Endothelial cell of umbilical vein (primary cell): ENCODE measurements around the gene TM9SF1. TPM values are rescaled to one million over a fixed set of nuclear protein-coding genes. Genes with fewer than 3 reads are reported as not detected.

Experiments used
- BruUV-seq: library from RNA; stranded (reverse); fragments of 400-500 nt; replicated peaks from 2 replicates; lab custom pipeline; 2021; lab: Mats Ljungman, UMichigan
- CTCF ChIA-PET: fragments of 300-600, 350-600 bp; sonication (Branson Sonifier 250); formaldehyde crosslinking; loops from one replicate; lab custom pipeline; 2021; ENCODE audit warnings: antibody characterized with exemption, inconsistent platforms; lab: Charles Lee
- POLR2A ChIA-PET: fragments of 300-600, 350-600 bp; sonication (Branson Sonifier 250); formaldehyde crosslinking; loops from one replicate; lab custom pipeline; 2021; ENCODE audit warnings: antibody characterized with exemption, inconsistent platforms; lab: Charles Lee
- DNase-seq: peaks from one replicate; pipeline ENCODE4 v3.0.0-alpha.2; 2011; ENCODE audit warnings: low read depth, low spot score
- FAIRE-seq: peaks from 2 replicates; lab custom pipeline; 2011; peaks lifted over from hg19 to GRCh38; lab: Jason Lieb, UNC
- H2AFZ ChIP-seq: 2 replicates; pipeline ENCODE4 v1.6.0; 2012; ENCODE audit warnings: low read depth, low read length, control low read depth, inconsistent platforms
- H3K27ac ChIP-seq: 2 replicates; pipeline ENCODE4 v1.5.1; 2011; ENCODE audit warnings: low read depth, mild to moderate bottlenecking, control low read depth, low read length, moderate library complexity; ENCODE audit not compliant: insufficient read depth
- H3K27me3 ChIP-seq, 2 experiments: 2 replicates each; pipeline versions ENCODE4 v1.6.0 to v1.6.1; 2011; ENCODE audit warnings: low read length in 2 of 2, mixed read lengths in 1 of 2; ENCODE audit not compliant: control insufficient read depth in 2 of 2, insufficient read depth in 2 of 2
- H3K36me3 ChIP-seq, 2 experiments: 2 replicates in 1 of 2; 3 replicates in 1 of 2; pipeline ENCODE4 v1.5.1; 2011; ENCODE audit warnings: low read length in 2 of 2, mild to moderate bottlenecking in 1 of 2, moderate library complexity in 1 of 2; ENCODE audit not compliant: control insufficient read depth in 2 of 2, insufficient read depth in 2 of 2; ENCODE audit errors: extremely low read depth in 1 of 2
- H3K4me1 ChIP-seq: 3 replicates; pipeline ENCODE4 v1.5.1; 2011; ENCODE audit warnings: mild to moderate bottlenecking, low read length; ENCODE audit not compliant: control insufficient read depth, insufficient read depth; ENCODE audit errors: extremely low read depth
- H3K4me2 ChIP-seq: 2 replicates; pipeline ENCODE4 v1.6.1; 2011; ENCODE audit warnings: low read length, control low read depth, mixed read lengths; ENCODE audit not compliant: insufficient read depth
- H3K4me3 ChIP-seq, 3 experiments: fragments of 200-600 bp in 1 of 3; sonication (generic), shearing (Covaris generic) in 1 of 3; replicated peaks in 1 of 3; 2 replicates each; pipeline ENCODE4 v1.5.1; 2011 to 2016; ENCODE audit warnings: control low read depth in 3 of 3, low read length in 3 of 3, mild to moderate bottlenecking in 2 of 3, inconsistent platforms in 1 of 3, low read depth in 1 of 3, moderate library complexity in 1 of 3; ENCODE audit not compliant: insufficient read depth in 1 of 3
- H3K79me2 ChIP-seq: 2 replicates; pipeline ENCODE4 v1.6.0; 2012; ENCODE audit warnings: low read length, inconsistent platforms; ENCODE audit not compliant: control insufficient read depth, insufficient read depth
- H3K9ac ChIP-seq: replicated peaks from 2 replicates; pipeline ENCODE3; 2011; ENCODE audit warnings: low read length, control low read depth; ENCODE audit not compliant: insufficient read depth; ENCODE audit errors: extremely low read depth
- H3K9me1 ChIP-seq: replicated peaks from 3 replicates; pipeline ENCODE4 v1.6.0; 2011; ENCODE audit warnings: mild to moderate bottlenecking, low read length; ENCODE audit not compliant: control insufficient read depth, insufficient read depth; ENCODE audit errors: extremely low read depth
- H3K9me3 ChIP-seq: replicated peaks from 2 replicates; pipeline ENCODE4 v1.5.1; 2012; ENCODE audit warnings: low read length, inconsistent platforms; ENCODE audit not compliant: control insufficient read depth, insufficient read depth
- H4K20me1 ChIP-seq: replicated peaks from 2 replicates; pipeline ENCODE3; 2011; ENCODE audit warnings: mild to moderate bottlenecking, low read length; ENCODE audit not compliant: control insufficient read depth, insufficient read depth; ENCODE audit errors: extremely low read depth
- EZH2 ChIP-seq: IDR thresholded peaks from 2 replicates; pipeline ENCODE4 v1.6.1; 2012; ENCODE audit warnings: borderline replicate concordance, low read depth, mild to moderate bottlenecking, moderate library complexity, low read length, inconsistent platforms; ENCODE audit not compliant: severe bottlenecking
- FOS ChIP-seq: IDR thresholded peaks from 2 replicates; pipeline ENCODE4 v1.6.1; 2011; ENCODE audit warnings: mild to moderate bottlenecking, low read length, moderate library complexity, borderline replicate concordance; ENCODE audit not compliant: insufficient read depth
- GATA2 ChIP-seq: IDR thresholded peaks from 2 replicates; pipeline ENCODE4 v1.7.0; 2011; ENCODE audit warnings: low read depth, mild to moderate bottlenecking, moderate library complexity, mixed read lengths, low read length; ENCODE audit not compliant: insufficient read length, insufficient read depth
- JUN ChIP-seq: IDR thresholded peaks from 2 replicates; pipeline ENCODE4 v1.6.1; 2011; ENCODE audit warnings: borderline replicate concordance, low read depth; ENCODE audit not compliant: insufficient read length, insufficient read depth
- MYC ChIP-seq: IDR thresholded peaks from one replicate; pipeline ENCODE4 v1.6.1; 2011; ENCODE audit warnings: mild to moderate bottlenecking, low read depth, low read length
- POLR2A ChIP-seq: IDR thresholded peaks from 2 replicates; pipeline ENCODE4 v1.6.1; 2012; ENCODE audit warnings: low read depth, mild to moderate bottlenecking, control low read depth, low read length
- POLR2AphosphoS5 ChIP-seq: IDR thresholded peaks from 2 replicates; pipeline ENCODE4 v1.6.1; 2012; ENCODE audit warnings: low read depth, mild to moderate bottlenecking, control low read depth, low read length, moderate library complexity; ENCODE audit not compliant: insufficient read depth
- dilution Hi-C: fragments of 300-500 bp; cut with MboI; formaldehyde crosslinking; loops from one replicate; pipeline ENCODE4 v1.15.0; 2019; ENCODE audit warnings: low sequenced_read_pairs; ENCODE audit not compliant: extremely low pct_ligation_motif_present
- intact Hi-C: fragments of 100-400 bp; cut with micrococcal nuclease; formaldehyde crosslinking; loops from one replicate; pipeline ENCODE4 v1.10.0; 2022
- polyA plus RNA-seq, 4 experiments: library from polyadenylated mRNA; depleted of rRNA in 3 of 4; stranded (reverse) in 3 of 4; unstranded in 1 of 4; fragments of >200 nt; gene quantifications; 2 replicates each; pipeline versions ENCODE4 v1.2.1 to v1.2.3, GENCODE V29; 2011 to 2012; ENCODE audit warnings: missing spikeins in 1 of 4
- total RNA-seq: library from RNA; stranded (reverse); gene quantifications from 2 replicates; pipeline ENCODE4 v1.2.3, GENCODE V29; 2021
- TF ChIP-seq, protein P1 (sequence below): IDR thresholded peaks from 2 replicates; pipeline ENCODE4 v1.6.1; 2011; ENCODE audit not compliant: insufficient read depth, insufficient read length
- TF ChIP-seq, protein P2 (sequence below), 2 donors: IDR thresholded peaks; 1 replicate in 1 of 2; 2 replicates in 1 of 2; pipeline ENCODE4 v1.5.1; 2011; ENCODE audit warnings: low read length in 2 of 2, mild to moderate bottlenecking in 2 of 2, moderate library complexity in 2 of 2, control low read depth in 1 of 2, inconsistent platforms in 1 of 2, low read depth in 1 of 2; ENCODE audit not compliant: insufficient read depth in 1 of 2; ENCODE audit errors: extremely low read depth in 1 of 2

TM9SF1 gene
- total and polyA plus RNA-seq, 2 donors (not counting 3 experiments of a cell fraction or from before 2014, with no cell fraction given), result 60.7 to 71.5 TPM

DNA sequence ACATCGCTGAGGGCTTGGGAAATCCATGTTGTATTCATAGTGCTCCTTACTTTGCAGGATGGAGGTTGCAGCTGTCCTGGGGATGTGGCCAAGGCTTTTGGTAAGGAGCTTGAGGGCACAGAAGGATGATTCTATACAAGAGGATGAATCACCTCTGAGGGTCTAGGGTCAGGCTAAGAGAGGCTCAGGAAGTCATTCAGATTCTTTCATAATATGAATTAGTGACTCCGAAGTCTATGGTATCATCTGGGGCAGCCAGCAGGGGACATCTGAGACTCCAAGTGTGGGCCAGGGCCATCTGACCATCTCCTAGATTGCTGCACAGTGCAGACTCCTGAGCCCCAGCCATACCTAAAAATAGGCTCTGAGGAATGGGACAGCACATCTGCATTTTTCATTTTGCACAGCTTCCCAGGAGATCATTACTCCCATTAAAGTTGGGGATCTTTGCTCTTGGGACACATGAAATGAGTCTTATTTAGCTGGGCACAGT lies 42.3 kb upstream of the TM9SF1 start:
- Histone ChIP-seq H3K79me2 (peaks cover 38% of the 10 kb centered on the region), H3K4me2 (no peak overlapping the region), H3K4me3 (no peak overlapping the region), H3K4me1 (peaks cover 42% of the 10 kb centered on the region), H4K20me1 (no peaks in the 10 kb centered on the region), H3K36me3 (peaks cover 8 to 33% of the 10 kb centered on the region in 2 experiments), H3K27ac (no peak overlapping the region), H3K9ac (no peak overlapping the region), H3K9me3 (no peaks in the 10 kb centered on the region), H3K27me3 (no peaks in the 10 kb centered on the region), H3K9me1 (no peaks in the 10 kb centered on the region), H2AFZ (no peak overlapping the region)
- ChIA-PET CTCF (interaction anchor here (1.0 to 4.2 kb wide), 4 partner anchors 10 to 96 kb away, joined by 3 to 20 read pairs (median 10); partner anchors contain the start of gene MDP1), POLR2A (interaction anchor here (0.9 kb wide), 1 partner anchor 9 kb away, joined by 4 read pairs; no protein-coding TSS in a partner anchor)
- FAIRE-seq (no peak), DNase-seq (no peak)
- dilution Hi-C loops, result no loop called here
- no peak for TF ChIP-seq EZH2
- TF ChIP-seq, protein P1, sequence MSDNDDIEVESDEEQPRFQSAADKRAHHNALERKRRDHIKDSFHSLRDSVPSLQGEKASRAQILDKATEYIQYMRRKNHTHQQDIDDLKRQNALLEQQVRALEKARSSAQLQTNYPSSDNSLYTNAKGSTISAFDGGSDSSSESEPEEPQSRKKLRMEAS, result no peak
- TF ChIP-seq, protein P2, sequence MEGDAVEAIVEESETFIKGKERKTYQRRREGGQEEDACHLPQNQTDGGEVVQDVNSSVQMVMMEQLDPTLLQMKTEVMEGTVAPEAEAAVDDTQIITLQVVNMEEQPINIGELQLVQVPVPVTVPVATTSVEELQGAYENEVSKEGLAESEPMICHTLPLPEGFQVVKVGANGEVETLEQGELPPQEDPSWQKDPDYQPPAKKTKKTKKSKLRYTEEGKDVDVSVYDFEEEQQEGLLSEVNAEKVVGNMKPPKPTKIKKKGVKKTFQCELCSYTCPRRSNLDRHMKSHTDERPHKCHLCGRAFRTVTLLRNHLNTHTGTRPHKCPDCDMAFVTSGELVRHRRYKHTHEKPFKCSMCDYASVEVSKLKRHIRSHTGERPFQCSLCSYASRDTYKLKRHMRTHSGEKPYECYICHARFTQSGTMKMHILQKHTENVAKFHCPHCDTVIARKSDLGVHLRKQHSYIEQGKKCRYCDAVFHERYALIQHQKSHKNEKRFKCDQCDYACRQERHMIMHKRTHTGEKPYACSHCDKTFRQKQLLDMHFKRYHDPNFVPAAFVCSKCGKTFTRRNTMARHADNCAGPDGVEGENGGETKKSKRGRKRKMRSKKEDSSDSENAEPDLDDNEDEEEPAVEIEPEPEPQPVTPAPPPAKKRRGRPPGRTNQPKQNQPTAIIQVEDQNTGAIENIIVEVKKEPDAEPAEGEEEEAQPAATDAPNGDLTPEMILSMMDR (IDR thresholded peaks at IDR 0.05; ENCODE audit: extremely low read depth in 1 of 2, insufficient read depth in 1 of 2, low read depth in 1 of 2, low read length in 2 of 2), result no peak
- no peak for TF ChIP-seq POLR2AphosphoS5
- TF ChIP-seq GATA2, result no peak
- TF ChIP-seq MYC, result no peak
- TF ChIP-seq POLR2A, result no peak
- TF ChIP-seq FOS, result no peak
- no peak for TF ChIP-seq JUN
- BruUV-seq, result no TSS peak
- intact Hi-C loops, result no loop called here
